ENCODE data around the gene ABCA7. TPM values are rescaled to one million over a fixed set of nuclear protein-coding genes. Genes with fewer than 3 reads are reported as not detected.
A peak's percentile ranks its signal among the peaks of the same experiment; 100 is the strongest.

Gene ABCA7, protein sequence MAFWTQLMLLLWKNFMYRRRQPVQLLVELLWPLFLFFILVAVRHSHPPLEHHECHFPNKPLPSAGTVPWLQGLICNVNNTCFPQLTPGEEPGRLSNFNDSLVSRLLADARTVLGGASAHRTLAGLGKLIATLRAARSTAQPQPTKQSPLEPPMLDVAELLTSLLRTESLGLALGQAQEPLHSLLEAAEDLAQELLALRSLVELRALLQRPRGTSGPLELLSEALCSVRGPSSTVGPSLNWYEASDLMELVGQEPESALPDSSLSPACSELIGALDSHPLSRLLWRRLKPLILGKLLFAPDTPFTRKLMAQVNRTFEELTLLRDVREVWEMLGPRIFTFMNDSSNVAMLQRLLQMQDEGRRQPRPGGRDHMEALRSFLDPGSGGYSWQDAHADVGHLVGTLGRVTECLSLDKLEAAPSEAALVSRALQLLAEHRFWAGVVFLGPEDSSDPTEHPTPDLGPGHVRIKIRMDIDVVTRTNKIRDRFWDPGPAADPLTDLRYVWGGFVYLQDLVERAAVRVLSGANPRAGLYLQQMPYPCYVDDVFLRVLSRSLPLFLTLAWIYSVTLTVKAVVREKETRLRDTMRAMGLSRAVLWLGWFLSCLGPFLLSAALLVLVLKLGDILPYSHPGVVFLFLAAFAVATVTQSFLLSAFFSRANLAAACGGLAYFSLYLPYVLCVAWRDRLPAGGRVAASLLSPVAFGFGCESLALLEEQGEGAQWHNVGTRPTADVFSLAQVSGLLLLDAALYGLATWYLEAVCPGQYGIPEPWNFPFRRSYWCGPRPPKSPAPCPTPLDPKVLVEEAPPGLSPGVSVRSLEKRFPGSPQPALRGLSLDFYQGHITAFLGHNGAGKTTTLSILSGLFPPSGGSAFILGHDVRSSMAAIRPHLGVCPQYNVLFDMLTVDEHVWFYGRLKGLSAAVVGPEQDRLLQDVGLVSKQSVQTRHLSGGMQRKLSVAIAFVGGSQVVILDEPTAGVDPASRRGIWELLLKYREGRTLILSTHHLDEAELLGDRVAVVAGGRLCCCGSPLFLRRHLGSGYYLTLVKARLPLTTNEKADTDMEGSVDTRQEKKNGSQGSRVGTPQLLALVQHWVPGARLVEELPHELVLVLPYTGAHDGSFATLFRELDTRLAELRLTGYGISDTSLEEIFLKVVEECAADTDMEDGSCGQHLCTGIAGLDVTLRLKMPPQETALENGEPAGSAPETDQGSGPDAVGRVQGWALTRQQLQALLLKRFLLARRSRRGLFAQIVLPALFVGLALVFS (N-terminal part only)
- 42.5 TPM for total RNA-seq

DNA sequence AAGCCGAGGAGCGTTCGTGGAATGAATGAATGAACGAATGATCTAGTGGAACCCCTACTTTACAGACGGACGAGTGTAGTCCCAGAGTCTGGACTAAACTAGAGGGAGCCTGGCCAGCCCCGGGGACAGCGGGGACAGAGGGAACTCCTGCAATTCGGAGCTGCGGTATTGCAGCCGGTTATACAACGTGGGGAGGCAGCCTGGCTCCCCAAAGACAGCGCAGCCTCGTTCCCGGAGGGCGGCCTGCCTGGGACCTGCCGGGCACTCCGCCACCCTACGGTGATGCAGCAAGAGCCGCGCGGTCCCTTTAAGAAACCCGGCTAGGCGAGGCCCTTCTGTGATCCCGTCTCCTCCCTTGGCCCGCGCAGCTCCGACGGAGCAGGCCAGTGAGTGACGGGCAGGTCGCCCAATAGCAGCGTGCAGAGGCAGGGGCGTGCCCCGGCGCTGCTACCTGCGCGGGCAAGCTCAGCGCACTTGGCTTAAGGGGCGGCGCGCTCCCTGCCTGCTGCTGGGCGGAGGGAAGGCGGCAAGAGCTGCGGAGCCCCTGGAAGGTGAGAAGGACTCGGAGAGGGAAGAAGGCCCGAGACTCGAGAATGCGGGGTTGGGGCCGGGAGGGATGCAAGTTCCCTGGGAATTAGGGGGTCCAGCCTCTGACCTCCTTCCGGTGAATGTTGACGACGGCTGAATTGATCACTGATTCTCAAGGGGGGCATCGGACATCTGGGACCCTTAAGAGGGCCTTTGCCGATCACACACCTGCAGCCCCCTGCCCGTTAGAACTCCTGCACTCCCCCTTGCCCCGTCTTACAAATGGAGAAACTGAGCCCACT, at the start of gene ABCA7:
TSS of gene ABCA7 (plus strand) at position 462 of the 830 bp plus-strand sequence. CDS start 1,255 bp downstream, outside the sequence.
- DNase-seq (ENCODE audit: low read depth in 2 of 3, low spot score in 2 of 3), result peak; percentile 96 to 98 (median 97)

- DNase-seq (ENCODE audit: low read depth in 2 of 3, low spot score in 2 of 3), result no peak
Observed at GRCh38 chr19:990119-990571, 49.8 kb upstream of the ABCA7 start.

GRCh38 chr19:990746-991145, 49.2 kb upstream of the ABCA7 start:
- no peak for DNase-seq (ENCODE audit: low read depth in 2 of 3, low spot score in 2 of 3)

DNA sequence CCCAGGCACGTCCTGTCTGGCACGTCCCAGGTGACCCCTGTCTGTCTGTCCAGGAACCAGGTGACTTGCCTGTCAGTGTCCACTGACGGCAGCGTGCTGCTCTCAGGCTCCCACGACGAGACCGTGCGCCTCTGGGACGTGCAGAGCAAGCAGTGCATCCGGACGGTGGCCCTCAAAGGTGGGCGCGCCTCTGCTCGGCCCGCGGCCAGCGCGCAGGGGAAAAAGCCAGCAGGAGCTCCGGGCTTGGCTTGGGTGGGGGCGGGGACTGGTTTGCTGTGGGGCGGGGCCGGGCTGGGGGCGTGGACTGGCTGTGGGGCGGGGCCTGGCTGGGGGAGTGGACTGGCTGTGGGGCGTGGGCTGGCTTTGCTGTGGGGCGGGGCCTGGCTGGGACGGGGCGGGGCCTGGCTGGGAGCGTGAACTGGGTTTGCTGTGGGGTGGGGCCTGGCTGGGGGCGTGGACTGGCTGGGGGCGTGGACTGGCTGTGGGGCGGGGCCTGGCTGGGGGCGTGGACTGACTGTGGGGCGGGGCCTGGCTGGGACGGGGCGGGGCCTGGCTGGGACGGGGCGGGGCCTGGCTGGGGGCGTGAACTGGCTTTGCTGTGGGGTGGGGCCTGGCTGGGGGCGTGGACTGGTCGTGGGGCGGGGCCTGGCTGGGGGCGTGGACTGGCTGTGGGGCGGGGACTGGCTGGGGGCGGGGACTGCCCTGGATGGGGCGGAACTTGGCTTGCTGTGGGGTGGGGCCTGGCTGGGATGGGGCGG, 48.6 kb upstream of the ABCA7 start:
- peak in 2 of 3 donors; percentile 31 to 63 for DNase-seq (ENCODE audit: low read depth in 2 of 3, low spot score in 2 of 3)

- DNase-seq (ENCODE audit: low read depth in 2 of 3, low spot score in 2 of 3), result no peak
Observed at GRCh38 chr19:991932-992669, 47.8 kb upstream of the ABCA7 start.

- DNase-seq (ENCODE audit: low read depth in 2 of 3, low spot score in 2 of 3), result no peak
Observed at GRCh38 chr19:992670-993055, 47.2 kb upstream of the ABCA7 start.

DNA sequence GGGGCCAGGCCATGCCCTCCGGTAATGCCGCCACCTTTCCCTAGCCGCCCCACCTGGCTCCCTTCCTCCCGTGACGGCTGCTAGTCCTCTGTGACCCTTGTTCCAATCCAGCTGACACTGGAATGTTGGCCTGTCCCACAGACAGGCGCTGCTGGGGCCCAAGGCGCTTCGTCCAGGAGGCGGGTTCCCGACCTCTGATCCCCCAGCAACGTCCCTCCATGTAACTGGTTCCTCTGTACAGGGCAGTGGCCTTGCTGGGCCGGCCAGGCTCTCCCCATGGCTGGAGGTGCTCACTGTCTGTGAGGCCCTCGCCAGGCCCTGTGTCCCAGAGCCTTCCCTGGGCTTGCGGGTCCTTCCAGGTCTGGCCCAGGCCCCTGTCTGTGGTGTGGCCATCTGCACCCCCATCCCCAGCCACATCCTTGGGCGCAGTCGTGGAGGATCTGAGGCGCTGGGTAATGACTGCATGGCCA, 46.5 kb upstream of the ABCA7 start:
- DNase-seq (ENCODE audit: low read depth in 2 of 3, low spot score in 2 of 3), result no peak

GRCh38 chr19:993831-994393, 46.0 kb upstream of the ABCA7 start:
- no peak for DNase-seq (ENCODE audit: low read depth in 2 of 3, low spot score in 2 of 3)

GRCh38 chr19:994516-994915, 45.4 kb upstream of the ABCA7 start:
- DNase-seq (ENCODE audit: low read depth in 2 of 3, low spot score in 2 of 3), result no peak

DNA sequence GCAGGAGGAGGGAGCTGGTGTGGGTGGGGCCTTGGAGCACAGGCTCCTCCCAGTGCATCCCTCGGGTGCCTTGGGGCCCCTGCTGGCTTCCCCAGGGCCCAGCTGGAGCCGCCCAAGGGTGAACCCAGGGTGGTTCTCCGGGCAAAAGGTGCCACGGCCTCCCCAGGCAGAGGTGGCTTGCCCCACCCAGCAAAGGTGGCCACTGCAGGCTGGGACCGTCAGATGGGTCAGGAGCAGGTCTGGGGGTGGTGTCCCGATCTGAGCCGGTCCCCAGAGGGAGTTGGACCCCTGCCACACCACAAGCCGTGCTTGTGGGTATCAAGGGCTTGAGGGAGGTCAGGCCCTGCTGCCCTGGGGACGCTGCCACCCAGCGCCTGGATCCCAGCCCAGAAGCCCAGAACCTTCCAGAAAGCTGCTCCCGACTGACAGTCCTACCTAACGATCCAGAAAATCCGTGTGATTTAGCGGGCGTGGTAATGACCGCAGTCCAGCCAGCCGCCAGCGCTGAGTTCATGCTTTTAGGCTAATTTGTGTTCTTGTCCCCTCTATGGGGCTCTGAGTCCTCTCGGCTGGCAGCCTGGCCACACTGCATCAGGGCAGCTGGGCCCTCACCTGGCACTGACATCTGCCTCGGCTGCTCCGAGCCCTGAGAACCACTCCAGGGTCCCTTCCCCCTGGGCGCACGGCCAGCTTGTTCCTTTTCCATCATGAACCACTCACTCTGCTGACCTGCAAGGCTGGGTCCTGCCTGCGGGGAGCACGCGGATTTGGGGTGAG, 44.7 kb upstream of the ABCA7 start:
- no peak for DNase-seq (ENCODE audit: low read depth in 2 of 3, low spot score in 2 of 3)

DNA sequence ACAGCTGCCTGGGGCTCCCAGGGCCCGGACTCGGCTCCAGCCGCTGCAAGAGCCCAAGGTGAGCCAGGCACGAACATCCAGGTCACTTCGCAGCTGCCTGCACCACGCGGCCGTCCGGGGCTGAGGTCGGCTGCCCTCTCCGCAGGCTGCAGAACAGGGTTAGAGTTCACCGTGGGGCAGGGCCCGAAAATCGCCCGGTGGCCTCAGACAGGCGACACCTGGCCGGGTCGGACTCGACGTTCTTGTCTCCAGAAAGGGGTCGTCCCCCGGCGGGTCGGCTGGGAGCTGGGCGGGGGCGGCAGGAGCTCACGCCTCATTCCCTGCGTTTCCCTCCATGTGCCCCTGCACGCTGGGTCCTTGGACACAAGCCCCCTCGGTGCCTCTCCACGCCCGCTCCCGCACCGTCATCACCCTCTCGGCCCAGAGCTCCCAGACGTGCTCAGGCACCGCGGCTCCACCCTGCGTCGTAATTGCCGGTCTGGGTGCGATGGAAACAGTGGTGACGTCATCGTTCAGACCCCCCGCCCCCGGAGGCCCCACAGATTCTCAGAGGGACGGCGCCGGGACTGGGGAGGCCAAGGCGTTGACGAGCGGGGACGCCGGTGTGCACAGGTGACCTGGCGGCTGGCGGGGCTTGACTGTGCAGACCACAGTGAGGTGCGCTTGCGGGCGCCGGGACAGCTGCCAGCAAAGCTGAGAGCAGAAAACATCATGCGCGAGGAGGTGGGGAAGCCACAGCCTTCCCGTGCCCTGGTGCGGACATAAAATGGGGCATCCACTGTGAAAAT, 43.7 kb upstream of the ABCA7 start:
- DNase-seq (ENCODE audit: low read depth in 2 of 3, low spot score in 2 of 3), result peak; percentile 60 to 80 (median 76)

DNA sequence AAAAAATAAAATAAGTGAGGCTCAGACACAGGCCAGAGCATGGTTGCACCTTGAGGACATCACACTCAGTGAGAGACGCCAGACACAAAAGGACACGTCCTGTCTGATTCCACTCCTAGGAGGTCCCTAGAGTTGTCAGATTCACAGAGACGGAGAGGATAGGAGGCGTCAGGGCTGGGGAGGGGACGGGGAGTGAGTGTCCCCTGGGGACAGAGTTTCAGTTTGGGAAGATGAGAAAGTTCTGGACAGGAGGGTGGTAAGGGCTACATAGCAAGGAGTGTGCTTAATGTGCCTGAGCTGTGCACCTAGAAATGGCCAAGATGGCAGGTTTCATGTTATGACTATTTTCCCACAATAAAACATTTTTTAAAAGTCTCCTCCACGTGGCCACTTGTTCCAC, 41.8 kb upstream of the ABCA7 start:
- no peak for DNase-seq (ENCODE audit: low read depth in 2 of 3, low spot score in 2 of 3)

DNA sequence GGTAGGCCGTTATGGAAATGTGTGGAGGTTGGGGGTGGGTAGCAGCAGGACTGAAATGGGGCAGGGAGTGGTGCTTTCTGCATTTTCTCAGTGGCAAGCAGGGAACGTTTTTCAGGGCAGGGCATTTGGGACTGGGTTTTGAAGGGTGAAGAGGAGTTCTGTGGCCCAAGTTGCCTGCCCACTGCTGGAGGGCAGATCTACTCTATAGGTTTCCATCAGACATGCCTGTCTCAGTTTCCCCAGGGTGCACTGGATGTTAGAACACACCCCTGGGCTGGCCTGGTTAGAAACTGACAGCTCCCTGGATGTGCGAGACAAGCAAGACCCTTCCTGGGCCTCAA, 40.6 kb upstream of the ABCA7 start:
- DNase-seq (ENCODE audit: low read depth in 2 of 3, low spot score in 2 of 3), result no peak

DNA sequence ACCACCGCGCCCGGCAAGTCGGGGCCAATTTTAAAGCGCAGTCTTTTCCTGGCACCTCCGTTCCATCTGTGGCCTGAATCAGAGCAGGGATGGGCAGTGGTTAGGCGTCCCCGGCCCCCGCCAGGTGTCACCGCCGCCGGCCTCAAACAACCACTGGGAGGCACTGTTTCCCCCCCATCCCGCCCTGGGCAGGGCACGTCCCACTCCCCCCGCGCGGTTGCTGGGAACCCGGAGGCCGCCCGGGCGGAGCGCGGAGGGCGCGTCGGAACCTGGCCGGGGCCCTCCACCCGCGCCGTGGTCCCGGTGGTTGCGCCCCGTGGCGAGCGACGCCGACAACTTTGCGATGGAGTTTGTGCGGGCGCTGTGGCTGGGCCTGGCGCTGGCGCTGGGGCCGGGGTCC, 39.8 kb upstream of the ABCA7 start, which contains the start of gene GRIN3B:
TSS of gene GRIN3B (plus strand) at position 325 of the 400 bp plus-strand sequence. CDS start at position 344, 19 bp downstream.
- DNase-seq (ENCODE audit: low read depth in 2 of 3, low spot score in 2 of 3), result peak in 2 of 3 donors; percentile 70 to 75

DNA sequence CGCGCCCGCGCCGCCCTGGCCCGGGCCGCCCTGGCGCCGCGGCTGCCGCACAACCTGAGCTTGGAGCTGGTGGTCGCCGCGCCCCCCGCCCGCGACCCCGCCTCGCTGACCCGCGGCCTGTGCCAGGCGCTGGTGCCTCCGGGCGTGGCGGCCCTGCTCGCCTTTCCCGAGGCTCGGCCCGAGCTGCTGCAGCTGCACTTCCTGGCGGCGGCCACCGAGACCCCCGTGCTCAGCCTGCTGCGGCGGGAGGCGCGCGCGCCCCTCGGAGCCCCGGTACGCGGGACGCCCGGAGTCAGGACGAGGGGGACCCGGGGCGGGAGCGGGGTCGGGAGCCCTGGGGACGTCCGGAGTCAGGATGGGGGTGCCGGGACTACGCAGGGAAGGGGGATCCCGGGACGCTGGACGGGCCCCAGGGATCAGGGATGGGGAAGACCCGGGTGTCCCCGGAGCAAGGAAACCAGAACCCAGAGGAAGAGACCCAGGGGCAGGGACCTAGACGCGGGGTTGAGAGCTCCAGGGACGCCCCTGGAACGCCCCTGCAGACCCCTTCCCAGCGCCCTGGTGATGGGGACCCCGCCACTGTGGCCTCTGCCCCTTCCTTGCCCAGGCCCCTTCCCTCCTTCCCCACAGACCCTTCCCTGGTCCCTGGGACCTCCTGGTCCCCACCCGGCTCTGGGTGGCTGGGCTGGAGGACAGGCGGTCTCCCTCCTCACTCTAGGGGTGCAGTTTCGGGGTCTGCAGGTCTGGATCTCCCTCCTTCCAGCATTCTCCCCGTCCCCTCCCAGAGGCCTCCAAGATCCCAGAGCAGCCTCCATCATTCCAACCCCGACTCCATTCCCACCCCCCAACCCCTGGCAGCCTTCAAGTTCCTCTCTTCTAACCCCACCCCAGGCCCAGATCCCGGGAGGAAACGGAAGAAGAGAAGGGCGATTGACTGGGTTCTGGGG, 39.0 kb upstream of the ABCA7 start:
- DNase-seq (ENCODE audit: low read depth in 2 of 3, low spot score in 2 of 3), result no peak

Measured in hematopoietic multipotent progenitor cell (in vitro differentiated cells).